KG1 (cell line): ENCODE data around the gene RAB28.

Source experiments
- DNase-seq: peaks from one replicate; lab custom pipeline; 2025; lab: John Stamatoyannopoulos, UW

Gene RAB28

DNA sequence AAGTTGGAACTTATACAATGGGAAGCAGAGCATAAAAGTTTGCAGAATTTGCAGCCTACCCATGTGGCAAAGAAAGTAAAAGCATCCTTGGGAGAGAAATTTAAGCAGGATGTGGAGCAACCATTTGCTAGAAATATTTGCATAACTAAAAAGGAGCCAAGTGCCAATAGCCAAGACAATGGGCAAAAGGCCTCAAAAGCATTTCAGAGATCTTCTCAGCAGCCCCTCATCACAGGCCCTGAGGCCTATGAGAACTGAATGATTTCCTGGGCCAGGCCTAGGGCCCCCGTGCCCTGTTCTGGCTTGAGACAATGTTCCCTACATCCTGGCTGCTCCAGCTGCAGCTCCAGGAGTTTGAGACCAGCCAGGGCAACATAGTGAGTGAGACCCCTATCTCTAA is 25.3 kb upstream of the RAB28 start:
- no peak for DNase-seq

DNA sequence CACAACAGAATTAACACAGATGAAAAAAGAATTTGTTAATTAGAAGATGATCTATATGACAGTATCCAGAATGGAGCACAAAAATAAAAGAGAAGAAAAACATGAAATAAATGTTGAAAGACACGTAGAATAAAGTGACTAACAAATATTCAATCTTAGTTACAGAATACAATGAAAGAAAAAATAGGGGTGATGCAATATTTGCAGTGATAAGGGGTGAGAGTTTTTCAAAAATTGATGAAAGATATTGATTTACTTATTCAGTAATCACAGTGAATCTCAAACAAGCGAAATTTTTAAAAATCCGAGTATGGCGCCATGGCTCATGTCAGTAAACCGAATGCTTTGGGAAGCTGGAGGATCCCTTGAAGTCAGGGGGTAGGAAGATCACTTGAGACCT is 20.2 kb upstream of the RAB28 start:
- DNase-seq, result no peak

DNA sequence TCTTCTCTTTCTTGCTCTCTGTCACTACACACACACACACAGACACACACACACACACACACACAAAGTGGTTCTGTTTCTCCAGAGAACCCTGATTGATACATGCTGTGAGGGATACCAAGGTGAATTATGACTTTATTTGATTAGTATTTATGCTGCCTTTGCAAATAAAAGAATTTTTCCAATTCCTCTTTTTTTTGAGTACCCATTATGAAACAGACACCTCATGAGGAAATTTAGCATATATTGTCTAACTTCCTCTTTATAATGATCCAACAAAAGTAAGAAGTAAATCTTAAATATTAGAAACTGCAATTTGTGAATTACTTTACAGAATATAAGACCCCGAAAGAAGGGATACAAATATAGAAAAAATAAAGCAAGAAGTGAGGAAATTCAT is 14.3 kb upstream of the RAB28 start:
- DNase-seq, result no peak

DNA sequence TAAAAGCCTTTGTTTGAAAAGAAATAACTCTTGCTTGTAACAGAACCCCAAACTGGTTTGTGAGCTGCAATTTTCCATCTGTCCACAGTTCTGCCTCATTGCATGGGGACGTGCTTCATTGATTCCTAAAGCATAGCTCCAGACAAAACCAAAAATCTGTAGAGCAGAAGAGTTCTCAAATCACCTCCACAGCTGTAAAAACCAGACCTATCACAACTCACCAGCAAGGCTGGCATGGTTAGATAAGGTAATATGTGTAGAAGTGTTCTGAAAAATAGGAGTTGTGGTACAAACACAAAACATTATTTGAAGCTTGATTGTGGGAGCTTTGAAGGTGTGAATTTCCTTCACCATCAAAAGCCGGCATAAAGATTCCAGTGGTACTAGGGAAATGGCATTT is 12.5 kb upstream of the RAB28 start:
- DNase-seq, result no peak

- no peak for DNase-seq
Observed at GRCh38 chr4:13495753-13496152, 11.6 kb upstream of the RAB28 start.

DNA sequence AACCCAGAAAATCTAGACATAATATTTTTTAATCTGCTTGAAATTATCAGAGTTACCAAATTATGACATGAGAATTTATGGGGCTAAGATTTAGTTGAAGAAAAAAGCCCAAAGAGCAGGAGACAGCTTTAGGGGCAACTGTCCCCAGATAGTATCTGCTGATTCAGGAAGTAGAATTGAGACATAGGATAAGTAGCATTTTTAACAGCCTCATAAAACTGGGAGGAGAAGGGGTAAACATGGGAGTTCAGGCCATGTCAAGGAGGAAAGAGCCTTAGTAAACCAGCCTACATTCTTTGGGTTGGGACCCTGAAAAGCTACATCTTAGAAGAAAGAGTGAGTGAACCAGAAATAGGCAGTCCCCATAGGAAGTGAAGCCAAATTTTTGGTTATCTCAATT is 9.7 kb upstream of the RAB28 start:
- DNase-seq, result no peak

DNA sequence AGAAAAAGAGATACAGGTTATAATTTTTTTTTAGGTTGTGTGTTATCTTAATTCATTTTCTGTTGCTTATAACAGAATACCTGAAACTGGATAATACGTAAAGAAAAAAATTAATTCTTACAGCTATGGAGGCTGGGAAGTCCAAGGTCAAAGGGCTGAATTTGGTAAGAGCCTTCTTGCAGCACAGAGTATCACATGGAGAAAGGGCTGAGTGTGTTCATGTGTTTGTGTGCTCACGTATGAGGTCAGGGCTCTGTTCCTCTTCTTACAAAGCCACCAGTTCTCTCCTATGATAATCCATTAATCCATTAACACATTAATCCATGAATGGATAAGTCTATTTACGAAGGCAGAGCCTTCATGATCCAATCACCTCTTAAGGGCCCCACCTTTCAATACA is 8.6 kb upstream of the RAB28 start:
- DNase-seq, result no peak

DNA sequence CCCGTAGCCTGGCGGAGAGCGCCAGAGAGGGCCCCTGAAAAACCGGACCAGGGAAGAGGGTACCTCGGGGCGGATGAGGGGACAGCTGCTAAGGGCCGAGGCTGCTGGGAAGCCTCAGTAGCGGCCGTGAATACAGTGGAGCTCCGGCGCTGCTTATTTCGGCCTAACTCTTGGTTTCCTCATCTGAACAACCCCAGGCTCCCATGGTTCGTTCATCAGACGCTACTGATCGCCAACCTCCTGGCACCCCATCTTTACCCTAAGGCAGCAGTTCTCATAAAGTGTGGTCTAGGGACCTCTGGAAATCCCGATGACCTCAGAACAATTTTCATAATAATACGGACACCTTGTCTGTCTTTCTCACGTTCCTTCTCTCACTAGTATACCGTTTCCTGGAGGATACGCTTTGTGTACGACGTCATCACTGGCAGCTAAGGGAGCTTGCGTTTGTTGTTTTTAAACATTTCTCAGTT is 645 bp upstream of the RAB28 start:
- no peak for DNase-seq

DNA sequence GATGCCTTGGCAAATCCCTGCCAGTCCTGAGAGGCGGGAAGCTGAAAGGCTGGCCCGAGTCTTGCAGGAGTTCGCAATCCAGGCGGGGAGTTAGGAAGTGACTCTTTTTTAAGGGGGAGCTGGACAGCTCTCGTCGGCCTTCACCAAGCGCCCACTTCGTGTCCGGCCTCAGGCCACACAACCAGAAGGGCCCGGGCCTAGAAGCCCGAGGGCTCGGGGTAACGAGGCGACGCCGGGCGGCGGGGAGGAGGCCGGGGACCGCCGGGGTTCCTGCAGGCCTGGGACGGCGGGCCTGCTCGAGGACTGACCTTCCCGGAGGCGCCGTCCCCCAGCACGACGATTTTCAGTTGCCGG is 395 bp downstream of the RAB28 start:
- no peak for DNase-seq

DNA sequence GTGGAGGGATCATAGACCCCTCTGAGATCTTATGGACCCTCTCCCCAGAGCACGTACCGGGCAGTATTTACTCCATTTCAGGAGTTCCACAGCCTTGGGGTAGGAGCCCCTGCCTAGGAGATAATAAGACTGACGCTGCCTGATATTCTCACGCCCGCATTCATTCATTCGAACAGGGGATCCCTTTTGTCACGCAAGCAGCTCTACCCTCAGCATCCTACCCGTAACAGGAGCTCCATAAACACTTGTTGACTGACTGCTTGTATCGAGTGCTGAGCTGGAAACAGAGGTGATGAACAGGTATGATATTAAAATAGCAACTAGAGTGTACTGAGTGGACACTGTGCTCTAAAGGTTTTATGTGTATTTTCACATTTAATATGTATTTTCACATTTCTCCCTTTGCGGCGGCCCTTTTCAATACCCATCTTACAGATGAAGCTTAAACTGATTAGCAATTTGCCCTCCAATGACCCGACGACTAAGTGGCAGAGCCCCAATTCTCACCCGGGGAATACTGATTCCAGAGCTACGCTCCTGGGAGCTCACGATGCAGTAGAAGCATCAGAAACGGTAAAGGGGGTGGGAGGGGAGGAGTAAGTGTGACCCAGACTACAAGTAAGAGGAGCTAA is 888 bp downstream of the RAB28 start:
- no peak for DNase-seq

DNA sequence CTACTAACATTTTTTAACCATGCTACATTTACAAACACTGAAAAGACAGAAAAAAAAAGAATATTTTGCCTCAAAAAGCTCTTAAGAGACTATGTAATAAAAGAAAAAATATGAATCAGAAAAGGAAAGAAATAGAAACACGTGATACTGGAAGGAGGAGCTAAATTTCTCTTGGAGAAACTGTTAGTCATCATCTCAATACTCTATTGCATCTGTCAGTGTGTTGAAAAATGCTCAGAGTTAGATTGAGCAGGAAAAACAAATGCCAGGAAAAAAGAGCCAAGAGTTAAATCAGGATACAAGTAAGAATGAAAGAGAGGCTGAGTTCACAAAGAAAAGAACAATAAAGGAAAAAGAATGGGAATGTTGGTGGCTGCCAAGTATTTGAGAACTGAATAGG is 2.6 kb downstream of the RAB28 start:
- DNase-seq, result no peak

GRCh38 chr4:13478707-13479106 is 5.4 kb downstream of the RAB28 start:
- DNase-seq, result no peak

- no peak for DNase-seq
Observed at GRCh38 chr4:13478131-13478530, 6.0 kb downstream of the RAB28 start.

GRCh38 chr4:13476915-13477314 is 7.2 kb downstream of the RAB28 start:
- peak; percentile 18 for DNase-seq

GRCh38 chr4:13476152-13476551 is 8.0 kb downstream of the RAB28 start:
- DNase-seq, result no peak

- DNase-seq, result no peak
Observed at GRCh38 chr4:13471400-13471799, 12.7 kb downstream of the RAB28 start.

- DNase-seq, result no peak
Observed at GRCh38 chr4:13470379-13470778, 13.8 kb downstream of the RAB28 start.

GRCh38 chr4:13464973-13465372 is 19.2 kb downstream of the RAB28 start:
- DNase-seq, result no peak

DNA sequence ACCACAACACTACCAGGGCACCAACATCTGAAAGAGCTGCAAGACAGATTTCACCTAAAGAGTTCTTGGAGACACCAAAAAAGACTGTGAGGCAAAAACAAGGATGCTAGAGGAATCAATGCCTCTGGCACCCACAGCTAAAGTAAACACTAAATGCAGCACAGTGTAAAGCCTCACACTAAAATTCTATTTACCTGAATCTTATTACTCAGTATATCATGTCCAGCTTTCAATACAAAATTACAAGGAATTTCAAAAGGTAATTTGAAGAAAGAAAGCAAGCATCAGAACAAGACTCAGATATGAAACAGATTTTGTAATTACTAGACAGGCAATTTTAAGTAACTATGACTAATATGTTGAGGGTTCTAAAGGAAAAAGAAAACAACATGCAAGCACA is 19.6 kb downstream of the RAB28 start:
- no peak for DNase-seq

GRCh38 chr4:13461191-13461905 is 22.8 kb downstream of the RAB28 start:
- DNase-seq, result no peak

- no peak for DNase-seq
Observed at GRCh38 chr4:13455411-13455810, 28.7 kb downstream of the RAB28 start.

- DNase-seq, result no peak
Observed at GRCh38 chr4:13454786-13455185, 29.4 kb downstream of the RAB28 start.

DNA sequence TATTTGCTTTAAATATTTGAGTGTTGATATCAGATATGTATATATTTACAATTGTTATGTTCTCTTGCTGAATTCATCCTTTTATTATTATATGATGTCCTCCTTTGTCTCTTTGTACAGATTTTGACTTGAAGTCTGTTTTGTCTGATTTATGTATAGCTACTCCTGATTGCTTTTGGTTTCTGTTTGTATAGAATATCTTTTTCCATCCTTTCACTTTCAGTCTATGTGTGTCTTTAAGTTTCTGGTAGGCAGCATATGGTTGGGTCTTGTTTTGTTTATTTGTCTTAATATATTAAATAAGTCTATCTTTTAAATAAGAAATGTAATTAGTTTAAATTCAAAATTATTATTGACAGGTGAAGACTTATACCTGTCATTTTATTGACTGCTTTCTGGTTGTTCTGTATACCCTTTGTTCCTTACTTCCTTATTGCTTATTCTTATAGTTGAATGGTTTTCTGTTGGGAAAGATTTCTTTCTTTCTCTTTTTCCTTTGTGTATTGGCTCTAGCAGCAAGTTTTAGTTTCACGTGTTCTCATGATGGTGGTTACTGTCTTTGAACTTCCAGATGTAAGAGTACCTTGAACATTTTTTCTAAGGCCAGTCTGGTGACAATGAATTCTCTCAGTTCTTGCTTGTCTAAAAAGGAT is 31.1 kb downstream of the RAB28 start:
- DNase-seq, result no peak

- no peak for DNase-seq
Observed at GRCh38 chr4:13449590-13449989, 34.5 kb downstream of the RAB28 start.
